LNCAP (cell line): ENCODE measurements around the gene POFUT1.

Experiments
- TF ChIP-seq, protein P1 (sequence below): fragments of 450-650 bp; IDR thresholded peaks from 2 replicates; pipeline ENCODE4 v1.5.1; 2017; ENCODE audit warnings: mild to moderate bottlenecking

Gene POFUT1

DNA sequence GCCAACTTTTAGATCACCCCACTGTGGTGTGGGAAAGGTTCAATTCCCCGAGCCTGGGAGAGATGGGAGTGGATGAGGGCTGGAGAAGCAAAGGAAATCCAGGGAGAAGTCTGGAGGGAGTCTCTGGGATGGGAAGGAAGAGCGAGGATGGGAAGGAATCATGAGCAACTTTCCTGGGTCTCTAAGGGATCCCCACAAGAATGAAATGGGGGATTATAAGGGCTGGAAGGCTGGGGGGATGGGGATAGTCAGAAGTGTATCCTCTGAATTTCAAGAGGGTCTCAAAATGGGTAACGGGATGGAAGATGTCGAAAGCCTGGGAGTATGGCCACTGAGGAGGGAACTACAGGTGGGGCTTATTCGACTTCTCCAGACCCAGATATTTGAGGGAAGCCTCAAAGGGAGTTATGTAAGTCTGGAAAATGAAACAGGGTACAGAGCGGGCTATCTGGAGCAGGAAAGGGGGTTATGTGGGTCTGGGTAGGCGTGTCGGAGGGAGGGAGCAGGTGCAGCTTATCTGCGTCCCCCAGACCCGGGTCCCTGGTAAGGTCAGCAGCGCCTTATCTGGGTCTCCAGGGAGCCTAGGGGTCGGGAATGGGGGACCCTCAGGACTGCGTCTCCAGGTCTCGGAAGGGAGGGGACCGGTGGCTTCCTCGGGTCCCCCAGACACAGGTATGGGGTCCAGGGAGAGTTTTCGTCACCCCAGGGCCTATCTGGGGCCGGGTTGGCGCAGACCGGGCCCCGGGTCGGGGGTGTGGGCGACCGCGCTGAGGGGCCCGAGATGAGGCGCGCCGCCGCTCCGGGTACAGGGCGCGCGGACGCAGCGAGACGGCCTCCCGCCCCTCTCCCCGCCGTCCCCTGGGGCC, 687 bp upstream of the POFUT1 start:
- TF ChIP-seq, protein P1, sequence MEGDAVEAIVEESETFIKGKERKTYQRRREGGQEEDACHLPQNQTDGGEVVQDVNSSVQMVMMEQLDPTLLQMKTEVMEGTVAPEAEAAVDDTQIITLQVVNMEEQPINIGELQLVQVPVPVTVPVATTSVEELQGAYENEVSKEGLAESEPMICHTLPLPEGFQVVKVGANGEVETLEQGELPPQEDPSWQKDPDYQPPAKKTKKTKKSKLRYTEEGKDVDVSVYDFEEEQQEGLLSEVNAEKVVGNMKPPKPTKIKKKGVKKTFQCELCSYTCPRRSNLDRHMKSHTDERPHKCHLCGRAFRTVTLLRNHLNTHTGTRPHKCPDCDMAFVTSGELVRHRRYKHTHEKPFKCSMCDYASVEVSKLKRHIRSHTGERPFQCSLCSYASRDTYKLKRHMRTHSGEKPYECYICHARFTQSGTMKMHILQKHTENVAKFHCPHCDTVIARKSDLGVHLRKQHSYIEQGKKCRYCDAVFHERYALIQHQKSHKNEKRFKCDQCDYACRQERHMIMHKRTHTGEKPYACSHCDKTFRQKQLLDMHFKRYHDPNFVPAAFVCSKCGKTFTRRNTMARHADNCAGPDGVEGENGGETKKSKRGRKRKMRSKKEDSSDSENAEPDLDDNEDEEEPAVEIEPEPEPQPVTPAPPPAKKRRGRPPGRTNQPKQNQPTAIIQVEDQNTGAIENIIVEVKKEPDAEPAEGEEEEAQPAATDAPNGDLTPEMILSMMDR = no peak

DNA sequence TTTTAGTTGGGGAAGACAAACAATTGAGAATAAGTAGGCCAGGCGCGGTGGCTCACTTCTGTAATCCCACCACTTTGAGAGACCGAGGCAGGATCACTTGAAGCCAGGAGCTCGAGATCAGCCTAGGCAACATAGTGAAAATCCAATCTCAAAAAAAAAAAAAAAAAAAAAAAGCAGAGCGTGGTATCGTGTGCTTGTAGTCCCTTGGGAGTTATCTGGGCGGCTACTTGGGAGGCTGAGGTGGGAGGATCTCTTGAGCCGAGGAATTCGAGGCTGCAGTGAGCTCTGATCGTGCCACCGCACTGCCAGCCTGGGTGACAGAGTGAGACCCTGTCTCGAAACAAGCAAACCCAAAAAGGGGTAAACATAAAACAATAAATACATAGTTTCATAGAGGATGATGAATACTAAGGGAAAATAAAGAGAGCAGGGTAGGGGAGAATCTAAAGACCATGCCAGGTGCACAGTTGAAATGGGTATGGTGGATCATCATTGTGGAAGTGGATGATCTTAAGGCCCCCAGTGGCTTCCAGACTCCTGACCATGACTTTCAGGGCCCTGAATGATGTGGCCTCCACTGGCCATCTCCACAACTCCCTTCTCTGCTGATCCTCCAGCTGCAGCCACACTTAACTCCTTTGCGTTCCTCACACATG, 947 bp downstream of the POFUT1 start:
- TF ChIP-seq, protein P1 = no peak

DNA sequence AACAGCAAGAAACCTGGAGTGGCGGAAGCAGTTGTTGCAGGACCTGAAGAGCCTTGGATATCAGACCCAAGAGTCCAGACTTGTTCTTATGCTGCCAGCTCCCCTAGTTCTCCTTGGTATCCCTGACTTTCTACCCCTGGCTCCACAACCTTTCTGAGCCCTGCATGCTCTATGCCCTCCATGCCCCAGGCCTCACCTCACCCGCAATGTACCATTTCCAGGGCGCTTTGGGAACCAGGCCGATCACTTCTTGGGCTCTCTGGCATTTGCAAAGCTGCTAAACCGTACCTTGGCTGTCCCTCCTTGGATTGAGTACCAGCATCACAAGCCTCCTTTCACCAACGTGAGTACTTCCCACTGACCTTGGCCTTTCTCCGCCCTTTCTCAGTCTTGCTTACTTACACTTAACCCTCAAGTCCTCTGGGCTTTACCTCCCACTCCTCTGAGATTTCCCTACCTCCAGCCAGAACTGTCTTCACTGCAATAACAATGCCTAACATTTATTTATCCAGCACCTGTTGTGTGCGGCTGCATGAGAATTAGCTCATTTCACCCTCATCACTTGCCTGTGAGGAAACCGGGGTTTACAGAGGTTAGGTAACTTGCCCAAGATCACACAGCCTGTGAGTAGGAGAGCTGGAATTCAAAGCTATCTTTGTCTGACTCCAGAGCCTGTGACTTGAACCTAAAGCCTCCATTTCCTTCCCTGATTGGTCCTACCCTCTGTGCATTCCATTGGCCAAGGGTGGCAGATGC, 2.3 kb downstream of the POFUT1 start:
- TF ChIP-seq, protein P1 = no peak

DNA sequence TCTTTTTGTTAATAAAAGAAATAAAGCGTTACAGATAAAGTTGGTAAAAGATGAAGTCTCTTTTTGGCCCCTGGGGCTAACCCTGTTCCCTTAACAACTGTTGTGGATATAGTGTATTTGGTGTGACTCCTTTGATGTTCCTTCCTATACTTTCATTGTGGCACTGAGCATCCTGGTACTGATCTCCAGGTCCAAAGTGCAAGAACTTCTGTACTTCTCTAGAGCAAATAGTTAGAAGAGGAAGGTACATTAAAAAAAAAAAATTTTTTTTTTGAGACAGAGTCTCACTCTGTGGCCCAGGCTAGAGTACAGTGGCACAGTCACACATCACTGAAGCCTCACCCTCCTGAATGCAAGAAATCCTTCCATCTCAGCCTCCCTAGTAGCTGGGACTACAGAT, 6.2 kb downstream of the POFUT1 start:
- TF ChIP-seq, protein P1 = no peak

DNA sequence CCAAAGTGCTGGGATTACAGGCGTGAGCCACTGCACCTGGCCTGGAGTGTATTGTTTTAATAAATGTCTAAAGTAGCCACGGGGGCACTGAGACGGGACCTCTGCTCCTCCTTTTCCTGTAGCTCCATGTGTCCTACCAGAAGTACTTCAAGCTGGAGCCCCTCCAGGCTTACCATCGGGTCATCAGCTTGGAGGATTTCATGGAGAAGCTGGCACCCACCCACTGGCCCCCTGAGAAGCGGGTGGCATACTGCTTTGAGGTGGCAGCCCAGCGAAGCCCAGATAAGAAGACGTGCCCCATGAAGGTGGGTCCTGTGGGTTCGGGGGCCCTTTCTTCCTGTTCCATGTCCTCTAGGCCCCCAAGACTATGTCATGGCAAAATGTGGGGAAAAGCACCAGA, 7.5 kb downstream of the POFUT1 start:
- TF ChIP-seq, protein P1 = no peak

DNA sequence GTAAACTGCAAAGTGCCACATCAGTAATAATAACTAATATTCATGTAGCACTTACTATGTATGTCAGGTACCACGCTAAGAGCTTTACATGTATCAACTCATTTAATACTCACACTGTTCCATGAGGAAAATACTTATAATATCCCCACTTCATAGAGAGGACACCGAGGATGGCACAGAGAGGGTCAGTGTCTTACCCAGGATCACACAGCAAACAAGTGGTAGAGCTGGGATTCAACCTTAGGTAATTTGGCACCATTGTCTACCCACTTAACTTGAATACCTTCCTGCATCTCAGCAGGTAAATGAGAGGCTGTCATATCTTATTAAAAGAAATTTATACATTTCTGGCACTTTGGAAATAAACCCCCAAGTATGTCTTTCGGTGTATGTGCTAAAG, 8.0 kb downstream of the POFUT1 start:
- TF ChIP-seq, protein P1 = no peak
